K562 (cell line): Measurements from ENCODE around the gene THUMPD2. TPM values are rescaled to one million over a fixed set of nuclear protein-coding genes. Genes with fewer than 3 reads are reported as not detected.

Source experiments
- CCNT2 ChIP-seq: IDR thresholded peaks from 2 replicates; pipeline ENCODE4 v1.6.1; 2011; ENCODE audit warnings: borderline replicate concordance, low read depth, mild to moderate bottlenecking, moderate library complexity, mixed read lengths, low read length; ENCODE audit not compliant: insufficient read length; ENCODE audit errors: extremely low read depth
- PHF8 ChIP-seq: fragments of 200-600 bp; sonication (generic); IDR thresholded peaks from 2 replicates; pipeline ENCODE4 v1.6.1; 2012; ENCODE audit warnings: mixed run types, mild to moderate bottlenecking, inconsistent platforms, low read length, moderate library complexity, borderline replicate concordance
- RUNX1 ChIP-seq: sonication (generic); IDR thresholded peaks from 2 replicates; pipeline ENCODE4 v1.6.1; 2016; ENCODE audit warnings: antibody characterized with exemption, low read depth
- TOE1 ChIP-seq, 2 experiments: fragments of 450-650 bp in 1 of 2; sonication (generic) in 1 of 2; formaldehyde crosslinking in 1 of 2; IDR thresholded peaks; 2 replicates each; pipeline versions ENCODE4 v1.7.1 to v1.8.0; 2016 to 2022; ENCODE audit warnings: borderline replicate concordance in 2 of 2, mild to moderate bottlenecking in 2 of 2, antibody characterized with exemption in 1 of 2, inconsistent platforms in 1 of 2, low read depth in 1 of 2, missing genetic modification reagents in 1 of 2, moderate library complexity in 1 of 2
- ZNF23 ChIP-seq: fragments of 250-450 bp; sonication (Bioruptor Pico); IDR thresholded peaks from 2 replicates; pipeline ENCODE4 v1.4.0; 2020; ENCODE audit warnings: mild to moderate bottlenecking
- ZNF41 ChIP-seq: fragments of 250-450 bp; sonication (Bioruptor Pico); conservative IDR thresholded peaks from 2 replicates; pipeline ENCODE4 v1.4.0; 2020; ENCODE audit warnings: mild to moderate bottlenecking
- ZNF699 ChIP-seq: fragments of 250-450 bp; sonication (Bioruptor Pico); IDR thresholded peaks from 2 replicates; pipeline ENCODE4 v1.8.0; 2021; ENCODE audit warnings: mild to moderate bottlenecking, moderate library complexity; ENCODE audit not compliant: insufficient replicate concordance
- polyA plus RNA-seq, 8 experiments: library from polyadenylated mRNA; depleted of rRNA in 4 of 8; stranded (reverse) in 5 of 8; unstranded in 3 of 8; fragments of >200 nt; fragmentation: Nextera tagmentation in 2 of 8; fragmentation: Illumina TruSeq in 1 of 8; extraction: Ambion mirVana in 2 of 8; extraction: Trizol in 1 of 8; gene quantifications; 2 replicates each; pipeline versions ENCODE4 v1.2.1 to v1.2.3, GENCODE V29; 2011 to 2014; ENCODE audit warnings: inconsistent platforms in 1 of 8, missing spikeins in 1 of 8
- total RNA-seq, 7 experiments: library from RNA; depleted of rRNA in 6 of 7; stranded (reverse); fragments of >200 nt in 6 of 7; fragmentation: Illumina TruSeq in 2 of 7; extraction: Trizol in 2 of 7; gene quantifications; 2 replicates each; pipeline versions ENCODE4 v1.2.1 to v1.2.3, GENCODE V29; 2011 to 2021; ENCODE audit warnings: low replicate concordance in 1 of 7
- TF ChIP-seq, protein P1 (sequence below), 2 experiments: fragments of 450-650 bp; formaldehyde crosslinking in 1 of 2; IDR thresholded peaks; 2 replicates each; pipeline versions ENCODE4 v1.4.0 to v1.6.1; 2014 to 2020; ENCODE audit warnings: mild to moderate bottlenecking in 2 of 2, borderline replicate concordance in 1 of 2, low read depth in 1 of 2
- TF ChIP-seq, protein P2 (sequence below): fragments of 450-650 bp; IDR thresholded peaks from 2 replicates; pipeline ENCODE4 v1.6.1; 2016
- TF ChIP-seq, protein P3 (sequence below): fragments of 450-650 bp; IDR thresholded peaks from 2 replicates; pipeline ENCODE4 v1.6.1; 2016; ENCODE audit warnings: borderline replicate concordance
- TF ChIP-seq, protein P4 (sequence below): fragments of 250-450 bp; sonication (Bioruptor Pico); IDR thresholded peaks from 2 replicates; pipeline ENCODE4 v1.9.0; 2021; ENCODE audit warnings: mild to moderate bottlenecking, inconsistent platforms
- TF ChIP-seq, protein P5 (sequence below), 2 experiments: fragments of 450-650 bp in 1 of 2; sonication (generic) in 1 of 2; formaldehyde crosslinking; conservative IDR thresholded peaks; 2 replicates each; pipeline versions ENCODE4 v1.4.0 to v1.8.1; 2020 to 2022; ENCODE audit warnings: mild to moderate bottlenecking in 1 of 2, missing genetic modification reagents in 1 of 2

The THUMPD2 gene
- total and polyA plus RNA-seq, 9 of the 15 experiments (the other 6 are each of a cell fraction or from before 2014, with no cell fraction given): 9.6 to 40.4 (median 24.0) TPM

DNA sequence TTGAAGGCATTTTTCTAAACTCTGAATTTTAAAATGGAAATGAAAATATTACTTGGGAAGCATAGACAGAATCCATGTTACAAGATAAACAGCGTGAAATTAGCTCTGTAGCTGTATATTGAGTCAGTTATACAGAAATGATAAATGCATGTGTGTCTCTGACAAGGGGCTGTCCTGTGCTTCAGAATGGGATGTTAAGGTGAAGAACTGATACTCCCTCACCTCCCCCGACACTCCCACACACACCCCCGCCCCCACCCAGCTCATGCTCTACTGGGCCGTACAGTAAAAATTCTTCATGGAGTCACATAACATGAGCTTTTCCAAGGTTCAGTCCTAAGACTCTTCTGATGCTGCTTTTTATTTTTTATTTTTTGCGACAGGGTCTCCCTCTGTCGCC lies 869 bp upstream of the THUMPD2 start (continued):
- TF ChIP-seq, protein P1, sequence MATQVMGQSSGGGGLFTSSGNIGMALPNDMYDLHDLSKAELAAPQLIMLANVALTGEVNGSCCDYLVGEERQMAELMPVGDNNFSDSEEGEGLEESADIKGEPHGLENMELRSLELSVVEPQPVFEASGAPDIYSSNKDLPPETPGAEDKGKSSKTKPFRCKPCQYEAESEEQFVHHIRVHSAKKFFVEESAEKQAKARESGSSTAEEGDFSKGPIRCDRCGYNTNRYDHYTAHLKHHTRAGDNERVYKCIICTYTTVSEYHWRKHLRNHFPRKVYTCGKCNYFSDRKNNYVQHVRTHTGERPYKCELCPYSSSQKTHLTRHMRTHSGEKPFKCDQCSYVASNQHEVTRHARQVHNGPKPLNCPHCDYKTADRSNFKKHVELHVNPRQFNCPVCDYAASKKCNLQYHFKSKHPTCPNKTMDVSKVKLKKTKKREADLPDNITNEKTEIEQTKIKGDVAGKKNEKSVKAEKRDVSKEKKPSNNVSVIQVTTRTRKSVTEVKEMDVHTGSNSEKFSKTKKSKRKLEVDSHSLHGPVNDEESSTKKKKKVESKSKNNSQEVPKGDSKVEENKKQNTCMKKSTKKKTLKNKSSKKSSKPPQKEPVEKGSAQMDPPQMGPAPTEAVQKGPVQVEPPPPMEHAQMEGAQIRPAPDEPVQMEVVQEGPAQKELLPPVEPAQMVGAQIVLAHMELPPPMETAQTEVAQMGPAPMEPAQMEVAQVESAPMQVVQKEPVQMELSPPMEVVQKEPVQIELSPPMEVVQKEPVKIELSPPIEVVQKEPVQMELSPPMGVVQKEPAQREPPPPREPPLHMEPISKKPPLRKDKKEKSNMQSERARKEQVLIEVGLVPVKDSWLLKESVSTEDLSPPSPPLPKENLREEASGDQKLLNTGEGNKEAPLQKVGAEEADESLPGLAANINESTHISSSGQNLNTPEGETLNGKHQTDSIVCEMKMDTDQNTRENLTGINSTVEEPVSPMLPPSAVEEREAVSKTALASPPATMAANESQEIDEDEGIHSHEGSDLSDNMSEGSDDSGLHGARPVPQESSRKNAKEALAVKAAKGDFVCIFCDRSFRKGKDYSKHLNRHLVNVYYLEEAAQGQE (IDR thresholded peaks at IDR 0.05; ENCODE audit: borderline replicate concordance): no peak
- TF ChIP-seq, protein P1 (CRISPR knock-in tag; IDR thresholded peaks at IDR 0.05; ENCODE audit: low read depth): no peak
- TF ChIP-seq, protein P2, sequence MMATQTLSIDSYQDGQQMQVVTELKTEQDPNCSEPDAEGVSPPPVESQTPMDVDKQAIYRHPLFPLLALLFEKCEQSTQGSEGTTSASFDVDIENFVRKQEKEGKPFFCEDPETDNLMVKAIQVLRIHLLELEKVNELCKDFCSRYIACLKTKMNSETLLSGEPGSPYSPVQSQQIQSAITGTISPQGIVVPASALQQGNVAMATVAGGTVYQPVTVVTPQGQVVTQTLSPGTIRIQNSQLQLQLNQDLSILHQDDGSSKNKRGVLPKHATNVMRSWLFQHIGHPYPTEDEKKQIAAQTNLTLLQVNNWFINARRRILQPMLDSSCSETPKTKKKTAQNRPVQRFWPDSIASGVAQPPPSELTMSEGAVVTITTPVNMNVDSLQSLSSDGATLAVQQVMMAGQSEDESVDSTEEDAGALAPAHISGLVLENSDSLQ: 0 out of 2 replicates have a peak, but pooled peaks have one; percentile 14
- TF ChIP-seq ZNF699 (CRISPR knock-in tag): no peak
- TF ChIP-seq, protein P3, sequence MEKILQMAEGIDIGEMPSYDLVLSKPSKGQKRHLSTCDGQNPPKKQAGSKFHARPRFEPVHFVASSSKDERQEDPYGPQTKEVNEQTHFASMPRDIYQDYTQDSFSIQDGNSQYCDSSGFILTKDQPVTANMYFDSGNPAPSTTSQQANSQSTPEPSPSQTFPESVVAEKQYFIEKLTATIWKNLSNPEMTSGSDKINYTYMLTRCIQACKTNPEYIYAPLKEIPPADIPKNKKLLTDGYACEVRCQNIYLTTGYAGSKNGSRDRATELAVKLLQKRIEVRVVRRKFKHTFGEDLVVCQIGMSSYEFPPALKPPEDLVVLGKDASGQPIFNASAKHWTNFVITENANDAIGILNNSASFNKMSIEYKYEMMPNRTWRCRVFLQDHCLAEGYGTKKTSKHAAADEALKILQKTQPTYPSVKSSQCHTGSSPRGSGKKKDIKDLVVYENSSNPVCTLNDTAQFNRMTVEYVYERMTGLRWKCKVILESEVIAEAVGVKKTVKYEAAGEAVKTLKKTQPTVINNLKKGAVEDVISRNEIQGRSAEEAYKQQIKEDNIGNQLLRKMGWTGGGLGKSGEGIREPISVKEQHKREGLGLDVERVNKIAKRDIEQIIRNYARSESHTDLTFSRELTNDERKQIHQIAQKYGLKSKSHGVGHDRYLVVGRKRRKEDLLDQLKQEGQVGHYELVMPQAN: no peak
- no peak for TF ChIP-seq PHF8
- TF ChIP-seq, protein P4, sequence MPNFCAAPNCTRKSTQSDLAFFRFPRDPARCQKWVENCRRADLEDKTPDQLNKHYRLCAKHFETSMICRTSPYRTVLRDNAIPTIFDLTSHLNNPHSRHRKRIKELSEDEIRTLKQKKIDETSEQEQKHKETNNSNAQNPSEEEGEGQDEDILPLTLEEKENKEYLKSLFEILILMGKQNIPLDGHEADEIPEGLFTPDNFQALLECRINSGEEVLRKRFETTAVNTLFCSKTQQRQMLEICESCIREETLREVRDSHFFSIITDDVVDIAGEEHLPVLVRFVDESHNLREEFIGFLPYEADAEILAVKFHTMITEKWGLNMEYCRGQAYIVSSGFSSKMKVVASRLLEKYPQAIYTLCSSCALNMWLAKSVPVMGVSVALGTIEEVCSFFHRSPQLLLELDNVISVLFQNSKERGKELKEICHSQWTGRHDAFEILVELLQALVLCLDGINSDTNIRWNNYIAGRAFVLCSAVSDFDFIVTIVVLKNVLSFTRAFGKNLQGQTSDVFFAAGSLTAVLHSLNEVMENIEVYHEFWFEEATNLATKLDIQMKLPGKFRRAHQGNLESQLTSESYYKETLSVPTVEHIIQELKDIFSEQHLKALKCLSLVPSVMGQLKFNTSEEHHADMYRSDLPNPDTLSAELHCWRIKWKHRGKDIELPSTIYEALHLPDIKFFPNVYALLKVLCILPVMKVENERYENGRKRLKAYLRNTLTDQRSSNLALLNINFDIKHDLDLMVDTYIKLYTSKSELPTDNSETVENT (CRISPR knock-in tag): no peak
- TF ChIP-seq ZNF23 (CRISPR knock-in tag): no peak
- no peak for TF ChIP-seq RUNX1
- no peak for TF ChIP-seq TOE1 (IDR thresholded peaks at IDR 0.05; ENCODE audit: borderline replicate concordance)
- no peak for TF ChIP-seq TOE1 (CRISPR knock-in tag; IDR thresholded peaks at IDR 0.05; ENCODE audit: borderline replicate concordance, low read depth)
- no peak for TF ChIP-seq CCNT2
- TF ChIP-seq, protein P5, sequence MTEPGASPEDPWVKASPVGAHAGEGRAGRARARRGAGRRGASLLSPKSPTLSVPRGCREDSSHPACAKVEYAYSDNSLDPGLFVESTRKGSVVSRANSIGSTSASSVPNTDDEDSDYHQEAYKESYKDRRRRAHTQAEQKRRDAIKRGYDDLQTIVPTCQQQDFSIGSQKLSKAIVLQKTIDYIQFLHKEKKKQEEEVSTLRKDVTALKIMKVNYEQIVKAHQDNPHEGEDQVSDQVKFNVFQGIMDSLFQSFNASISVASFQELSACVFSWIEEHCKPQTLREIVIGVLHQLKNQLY (CRISPR knock-in tag; conservative IDR thresholded peaks at IDR 0.05): no peak
- TF ChIP-seq ZNF41 (CRISPR knock-in tag): no peak
